LNCaP clone FGC (cell line): Measurements from ENCODE around the gene SEMA3B.

ENCODE experiments used
- DNase-seq: peaks from one replicate; pipeline ENCODE4 v3.0.0-alpha.2; 2011; ENCODE audit warnings: low read depth
- H3K4me3 ChIP-seq: 2 replicates; pipeline ENCODE4 v1.5.1; 2011; ENCODE audit warnings: mild to moderate bottlenecking, low read depth, low read length, control low read depth
- CTCF ChIP-seq: IDR thresholded peaks from 2 replicates; pipeline ENCODE4 v1.5.1; 2012; ENCODE audit warnings: mild to moderate bottlenecking; ENCODE audit not compliant: control insufficient read depth, insufficient read depth; ENCODE audit errors: extremely low read depth

Gene SEMA3B

GRCh38 chr3:50262778-50263177 lies 6.2 kb upstream of the SEMA3B start:
- no peak for TF ChIP-seq CTCF
- H3K4me3 ChIP-seq, result no peak overlapping the region
- DNase-seq, result no peak

- H3K4me3 ChIP-seq, result no peak overlapping the region
- no peak for DNase-seq
- TF ChIP-seq CTCF, result no peak
Observed at GRCh38 chr3:50263478-50264382, 5.2 kb upstream of the SEMA3B start.

GRCh38 chr3:50264383-50264963 lies 4.5 kb upstream of the SEMA3B start:
- TF ChIP-seq CTCF, result no peak
- no peak overlapping the region for H3K4me3 ChIP-seq
- DNase-seq, result no peak

GRCh38 chr3:50264964-50265485 lies 3.9 kb upstream of the SEMA3B start:
- H3K4me3 ChIP-seq, result no peak overlapping the region
- no peak for TF ChIP-seq CTCF
- DNase-seq, result no peak

- no peak overlapping the region for H3K4me3 ChIP-seq
- TF ChIP-seq CTCF, result no peak
- DNase-seq, result no peak
Observed at GRCh38 chr3:50265571-50265970, 3.4 kb upstream of the SEMA3B start.

- TF ChIP-seq CTCF, result no peak
- no peak overlapping the region for H3K4me3 ChIP-seq
- no peak for DNase-seq
Observed at GRCh38 chr3:50266017-50266416, 2.9 kb upstream of the SEMA3B start.
